ENCODE data around the gene KRTAP5-8. TPM values are rescaled to one million over a fixed set of nuclear protein-coding genes. Genes with fewer than 3 reads are reported as not detected.

Gene KRTAP5-8
- total and polyA plus RNA-seq, 4 donors: not detected

DNA sequence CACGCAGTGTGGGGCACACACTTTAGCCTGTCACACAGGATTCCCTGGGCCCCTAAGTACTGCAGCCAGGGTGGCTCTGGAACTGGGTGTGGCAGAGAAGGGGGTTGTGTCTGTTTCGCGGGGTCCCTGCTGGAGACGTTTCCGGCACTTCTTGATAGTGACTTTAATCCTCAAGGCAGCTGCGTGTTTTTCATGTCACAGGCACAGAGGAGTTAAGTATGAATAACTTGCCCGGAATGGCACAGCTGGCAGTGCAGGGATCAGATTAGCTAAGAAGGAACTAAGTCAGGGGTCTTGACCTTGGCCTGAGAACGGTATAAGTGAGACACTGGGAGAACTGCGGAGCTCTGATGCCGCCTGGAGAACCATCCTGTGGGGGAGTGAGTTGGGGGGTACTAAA is 18.3 kb upstream of the KRTAP5-8 start:
- Histone ChIP-seq H3K27ac (ENCODE audit: low read depth in 1 of 2, low read length in 2 of 2) (no peak overlapping the region), H3K27me3 (ENCODE audit: control insufficient read depth in 4 of 4, insufficient read depth in 4 of 4, low read length in 3 of 4) (no peaks in the 10 kb centered on the region), H3K36me3 (ENCODE audit: control insufficient read depth in 4 of 4, insufficient read depth in 3 of 4, low read depth in 1 of 4, low read length in 3 of 4) (no peaks in the 10 kb centered on the region), H3K4me1 (ENCODE audit: control insufficient read depth in 4 of 4, insufficient read depth in 4 of 4, low read length in 3 of 4) (peaks cover 0 to 2% (median 0%) of the 10 kb centered on the region in 4 donors), H3K9ac (ENCODE audit: low read depth in 1 of 2, low read length in 2 of 2) (no peak overlapping the region), H3K9me3 (ENCODE audit: control insufficient read depth in 4 of 4, low read length in 3 of 4) (no peaks in the 10 kb centered on the region), H3K4me3 (ENCODE audit: low read depth in 1 of 3, low read length in 3 of 3) (no peak overlapping the region)
- TF ChIP-seq, protein P1, sequence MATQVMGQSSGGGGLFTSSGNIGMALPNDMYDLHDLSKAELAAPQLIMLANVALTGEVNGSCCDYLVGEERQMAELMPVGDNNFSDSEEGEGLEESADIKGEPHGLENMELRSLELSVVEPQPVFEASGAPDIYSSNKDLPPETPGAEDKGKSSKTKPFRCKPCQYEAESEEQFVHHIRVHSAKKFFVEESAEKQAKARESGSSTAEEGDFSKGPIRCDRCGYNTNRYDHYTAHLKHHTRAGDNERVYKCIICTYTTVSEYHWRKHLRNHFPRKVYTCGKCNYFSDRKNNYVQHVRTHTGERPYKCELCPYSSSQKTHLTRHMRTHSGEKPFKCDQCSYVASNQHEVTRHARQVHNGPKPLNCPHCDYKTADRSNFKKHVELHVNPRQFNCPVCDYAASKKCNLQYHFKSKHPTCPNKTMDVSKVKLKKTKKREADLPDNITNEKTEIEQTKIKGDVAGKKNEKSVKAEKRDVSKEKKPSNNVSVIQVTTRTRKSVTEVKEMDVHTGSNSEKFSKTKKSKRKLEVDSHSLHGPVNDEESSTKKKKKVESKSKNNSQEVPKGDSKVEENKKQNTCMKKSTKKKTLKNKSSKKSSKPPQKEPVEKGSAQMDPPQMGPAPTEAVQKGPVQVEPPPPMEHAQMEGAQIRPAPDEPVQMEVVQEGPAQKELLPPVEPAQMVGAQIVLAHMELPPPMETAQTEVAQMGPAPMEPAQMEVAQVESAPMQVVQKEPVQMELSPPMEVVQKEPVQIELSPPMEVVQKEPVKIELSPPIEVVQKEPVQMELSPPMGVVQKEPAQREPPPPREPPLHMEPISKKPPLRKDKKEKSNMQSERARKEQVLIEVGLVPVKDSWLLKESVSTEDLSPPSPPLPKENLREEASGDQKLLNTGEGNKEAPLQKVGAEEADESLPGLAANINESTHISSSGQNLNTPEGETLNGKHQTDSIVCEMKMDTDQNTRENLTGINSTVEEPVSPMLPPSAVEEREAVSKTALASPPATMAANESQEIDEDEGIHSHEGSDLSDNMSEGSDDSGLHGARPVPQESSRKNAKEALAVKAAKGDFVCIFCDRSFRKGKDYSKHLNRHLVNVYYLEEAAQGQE (IDR thresholded peaks at IDR 0.05): no peak
- TF ChIP-seq RXRA (IDR thresholded peaks at IDR 0.05) (no peak), FOXA1 (IDR thresholded peaks at IDR 0.05) (no peak), FOXA2 (IDR thresholded peaks at IDR 0.05) (no peak), SP1 (IDR thresholded peaks at IDR 0.05) (no peak), JUND (IDR thresholded peaks at IDR 0.05) (no peak), GABPA (IDR thresholded peaks at IDR 0.05 in 1 of 2, conservative IDR thresholded peaks at IDR 0.05 in 1 of 2) (no peak), TAF1 (conservative IDR thresholded peaks at IDR 0.05) (no peak), NR2F2 (IDR thresholded peaks at IDR 0.05) (no peak), HNF4A (conservative IDR thresholded peaks at IDR 0.05) (no peak), HNF4G (IDR thresholded peaks at IDR 0.05) (no peak), EGR1 (IDR thresholded peaks at IDR 0.05; ENCODE audit: low read depth in 2 of 2) (no peak)
- TF ChIP-seq, protein P2, sequence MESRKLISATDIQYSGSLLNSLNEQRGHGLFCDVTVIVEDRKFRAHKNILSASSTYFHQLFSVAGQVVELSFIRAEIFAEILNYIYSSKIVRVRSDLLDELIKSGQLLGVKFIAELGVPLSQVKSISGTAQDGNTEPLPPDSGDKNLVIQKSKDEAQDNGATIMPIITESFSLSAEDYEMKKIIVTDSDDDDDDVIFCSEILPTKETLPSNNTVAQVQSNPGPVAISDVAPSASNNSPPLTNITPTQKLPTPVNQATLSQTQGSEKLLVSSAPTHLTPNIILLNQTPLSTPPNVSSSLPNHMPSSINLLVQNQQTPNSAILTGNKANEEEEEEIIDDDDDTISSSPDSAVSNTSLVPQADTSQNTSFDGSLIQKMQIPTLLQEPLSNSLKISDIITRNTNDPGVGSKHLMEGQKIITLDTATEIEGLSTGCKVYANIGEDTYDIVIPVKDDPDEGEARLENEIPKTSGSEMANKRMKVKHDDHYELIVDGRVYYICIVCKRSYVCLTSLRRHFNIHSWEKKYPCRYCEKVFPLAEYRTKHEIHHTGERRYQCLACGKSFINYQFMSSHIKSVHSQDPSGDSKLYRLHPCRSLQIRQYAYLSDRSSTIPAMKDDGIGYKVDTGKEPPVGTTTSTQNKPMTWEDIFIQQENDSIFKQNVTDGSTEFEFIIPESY (IDR thresholded peaks at IDR 0.05): no peak
- TF ChIP-seq, protein P3, sequence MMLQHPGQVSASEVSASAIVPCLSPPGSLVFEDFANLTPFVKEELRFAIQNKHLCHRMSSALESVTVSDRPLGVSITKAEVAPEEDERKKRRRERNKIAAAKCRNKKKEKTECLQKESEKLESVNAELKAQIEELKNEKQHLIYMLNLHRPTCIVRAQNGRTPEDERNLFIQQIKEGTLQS (IDR thresholded peaks at IDR 0.05): no peak
- TF ChIP-seq, protein P4, sequence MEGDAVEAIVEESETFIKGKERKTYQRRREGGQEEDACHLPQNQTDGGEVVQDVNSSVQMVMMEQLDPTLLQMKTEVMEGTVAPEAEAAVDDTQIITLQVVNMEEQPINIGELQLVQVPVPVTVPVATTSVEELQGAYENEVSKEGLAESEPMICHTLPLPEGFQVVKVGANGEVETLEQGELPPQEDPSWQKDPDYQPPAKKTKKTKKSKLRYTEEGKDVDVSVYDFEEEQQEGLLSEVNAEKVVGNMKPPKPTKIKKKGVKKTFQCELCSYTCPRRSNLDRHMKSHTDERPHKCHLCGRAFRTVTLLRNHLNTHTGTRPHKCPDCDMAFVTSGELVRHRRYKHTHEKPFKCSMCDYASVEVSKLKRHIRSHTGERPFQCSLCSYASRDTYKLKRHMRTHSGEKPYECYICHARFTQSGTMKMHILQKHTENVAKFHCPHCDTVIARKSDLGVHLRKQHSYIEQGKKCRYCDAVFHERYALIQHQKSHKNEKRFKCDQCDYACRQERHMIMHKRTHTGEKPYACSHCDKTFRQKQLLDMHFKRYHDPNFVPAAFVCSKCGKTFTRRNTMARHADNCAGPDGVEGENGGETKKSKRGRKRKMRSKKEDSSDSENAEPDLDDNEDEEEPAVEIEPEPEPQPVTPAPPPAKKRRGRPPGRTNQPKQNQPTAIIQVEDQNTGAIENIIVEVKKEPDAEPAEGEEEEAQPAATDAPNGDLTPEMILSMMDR (IDR thresholded peaks at IDR 0.05; ENCODE audit: low read depth, low read length, missing input control): no peak
- WGBS: 87% methylated on average over 10 of the region's 10 CpGs
- no peak for DNase-seq (ENCODE audit: low spot score)

DNA sequence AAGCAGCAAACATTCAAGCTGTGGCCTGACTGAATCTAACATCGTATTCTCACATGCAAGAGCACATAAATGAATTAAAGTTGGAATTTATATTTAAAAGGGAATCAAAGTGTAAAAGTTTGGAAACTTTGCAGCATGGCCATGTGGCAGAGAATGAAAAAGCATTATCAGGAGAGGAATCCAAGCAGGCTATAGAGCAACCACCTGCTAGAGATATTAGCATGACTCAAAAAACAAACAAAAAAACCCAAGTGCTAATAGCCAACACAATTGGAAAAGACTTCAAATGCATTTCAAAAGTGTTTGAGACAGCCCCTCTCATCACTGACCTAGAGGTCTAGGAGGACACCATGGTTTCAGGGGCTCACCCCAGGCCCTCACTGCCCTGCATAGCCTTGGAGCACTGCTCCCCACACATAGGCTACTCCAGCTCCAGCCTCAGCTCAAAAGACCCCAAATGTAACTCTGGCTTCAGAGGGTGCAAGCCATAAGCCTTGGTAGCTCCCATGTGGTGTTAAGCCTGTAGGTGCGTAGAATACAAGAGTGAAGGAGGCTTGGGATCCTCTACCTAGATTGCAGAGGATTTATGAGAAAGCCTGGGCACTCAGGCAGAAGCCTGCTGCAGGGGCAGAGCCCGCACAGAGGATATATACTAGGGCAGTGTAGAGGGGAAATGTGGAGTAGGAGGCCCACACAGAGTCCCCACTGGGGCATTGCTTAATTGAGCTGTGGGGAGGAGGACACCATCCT is 12.5 kb upstream of the KRTAP5-8 start:
- H3K36me3 ChIP-seq (ENCODE audit: control insufficient read depth in 4 of 4, insufficient read depth in 3 of 4, low read depth in 1 of 4, low read length in 3 of 4): no peaks in the 10 kb centered on the region
- peaks cover 14 to 16% (median 15%) of the 10 kb centered on the region in 4 donors for H3K4me1 ChIP-seq (ENCODE audit: control insufficient read depth in 4 of 4, insufficient read depth in 4 of 4, low read length in 3 of 4)
- no peaks in the 10 kb centered on the region for H3K9me3 ChIP-seq (ENCODE audit: control insufficient read depth in 4 of 4, low read length in 3 of 4)
- H3K27me3 ChIP-seq (ENCODE audit: control insufficient read depth in 4 of 4, insufficient read depth in 4 of 4, low read length in 3 of 4): no peaks in the 10 kb centered on the region
- no peak overlapping the region for H3K4me3 ChIP-seq (ENCODE audit: low read depth in 1 of 3, low read length in 3 of 3)
- peak in 1 of 2 donors; percentile 10 for TF ChIP-seq HNF4A (conservative IDR thresholded peaks at IDR 0.05)
- no peak for TF ChIP-seq RAD21 (IDR thresholded peaks at IDR 0.05)
- TF ChIP-seq RXRA (IDR thresholded peaks at IDR 0.05): no peak
- TF ChIP-seq, protein P5, sequence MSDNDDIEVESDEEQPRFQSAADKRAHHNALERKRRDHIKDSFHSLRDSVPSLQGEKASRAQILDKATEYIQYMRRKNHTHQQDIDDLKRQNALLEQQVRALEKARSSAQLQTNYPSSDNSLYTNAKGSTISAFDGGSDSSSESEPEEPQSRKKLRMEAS (IDR thresholded peaks at IDR 0.05): peak; percentile 53
- 64% methylated on average over 3 of the region's 3 CpGs for WGBS
- no peak overlapping the region for H3K9ac ChIP-seq (ENCODE audit: low read depth in 1 of 2, low read length in 2 of 2)
- peak overlapping the region; percentile 66 to 76 for H3K27ac ChIP-seq (ENCODE audit: low read depth in 1 of 2, low read length in 2 of 2)
- no peak for DNase-seq (ENCODE audit: low spot score)
